Uterus (tissue), 2 donors: Measurements from ENCODE around the gene SLC5A5.
"Not testable (repeated sequence)": the region's sequence is repeated elsewhere in the genome, so short reads cannot be mapped to it uniquely, and the experiment has no call there.

Experiments
- POLR2A ChIP-seq, 2 donors: fragments of 450-650 bp; IDR thresholded peaks; one replicate each; pipeline ENCODE4 v1.6.1; 2016; ENCODE audit warnings: antibody characterized with exemption in 2 of 2, mild to moderate bottlenecking in 1 of 2, moderate library complexity in 1 of 2
- TF ChIP-seq, protein P1 (sequence below), 4 experiments: fragments of 200-600 bp in 2 of 4; fragments of 450-650 bp in 2 of 4; sonication (generic) in 2 of 4; IDR thresholded peaks; one replicate each; pipeline ENCODE4 v1.5.1; 2016 to 2019; ENCODE audit warnings: antibody characterized with exemption in 4 of 4, mild to moderate bottlenecking in 2 of 4, moderate library complexity in 1 of 4

GRCh38 chr19:17919122-17919521 lies 47.4 kb downstream of the SLC5A5 start:
- TF ChIP-seq, protein P1, sequence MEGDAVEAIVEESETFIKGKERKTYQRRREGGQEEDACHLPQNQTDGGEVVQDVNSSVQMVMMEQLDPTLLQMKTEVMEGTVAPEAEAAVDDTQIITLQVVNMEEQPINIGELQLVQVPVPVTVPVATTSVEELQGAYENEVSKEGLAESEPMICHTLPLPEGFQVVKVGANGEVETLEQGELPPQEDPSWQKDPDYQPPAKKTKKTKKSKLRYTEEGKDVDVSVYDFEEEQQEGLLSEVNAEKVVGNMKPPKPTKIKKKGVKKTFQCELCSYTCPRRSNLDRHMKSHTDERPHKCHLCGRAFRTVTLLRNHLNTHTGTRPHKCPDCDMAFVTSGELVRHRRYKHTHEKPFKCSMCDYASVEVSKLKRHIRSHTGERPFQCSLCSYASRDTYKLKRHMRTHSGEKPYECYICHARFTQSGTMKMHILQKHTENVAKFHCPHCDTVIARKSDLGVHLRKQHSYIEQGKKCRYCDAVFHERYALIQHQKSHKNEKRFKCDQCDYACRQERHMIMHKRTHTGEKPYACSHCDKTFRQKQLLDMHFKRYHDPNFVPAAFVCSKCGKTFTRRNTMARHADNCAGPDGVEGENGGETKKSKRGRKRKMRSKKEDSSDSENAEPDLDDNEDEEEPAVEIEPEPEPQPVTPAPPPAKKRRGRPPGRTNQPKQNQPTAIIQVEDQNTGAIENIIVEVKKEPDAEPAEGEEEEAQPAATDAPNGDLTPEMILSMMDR (IDR thresholded peaks at IDR 0.05): not testable (repeated sequence)
- not testable (repeated sequence) for TF ChIP-seq POLR2A (IDR thresholded peaks at IDR 0.05)
